CD1c-positive myeloid dendritic cell (primary cell): ENCODE measurements around the gene ATG10.
"Not testable (repeated sequence)": the region's sequence is repeated elsewhere in the genome, so short reads cannot be mapped to it uniquely, and the experiment has no call there.

ENCODE experiments used
- DNase-seq: peaks from one replicate; pipeline ENCODE4 v3.0.0-alpha.2; 2016; ENCODE audit errors: extremely low spot score

Gene ATG10

DNA sequence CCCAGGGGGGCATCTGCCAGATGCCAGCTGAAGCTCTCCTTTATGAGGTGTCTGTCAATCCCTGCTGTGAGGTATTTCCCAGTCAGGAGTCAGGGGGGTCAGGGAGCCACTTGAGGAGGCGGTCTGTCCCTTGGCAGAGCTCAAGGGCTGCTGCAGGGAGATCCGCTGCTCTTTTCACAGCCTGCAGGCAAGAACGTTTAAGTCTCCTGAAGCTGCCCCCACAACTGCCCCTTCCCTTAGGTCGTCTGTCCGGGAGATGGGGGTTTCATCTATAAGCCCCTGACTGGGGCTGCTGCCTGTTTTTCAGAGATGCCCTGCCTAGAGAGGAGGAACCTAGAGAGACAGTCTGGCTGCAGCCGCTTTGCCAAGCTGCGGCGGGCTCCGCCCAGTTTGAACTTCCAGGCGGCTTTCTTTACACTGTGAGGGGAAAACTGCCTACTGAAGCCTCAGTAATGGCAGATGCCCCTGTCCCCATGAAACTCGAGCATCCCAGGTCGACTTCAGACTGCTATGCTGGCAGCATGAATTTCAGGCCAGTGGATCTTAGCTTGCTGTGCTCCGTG lies 158.0 kb downstream of the ATG10 start:
- no peak for DNase-seq

DNA sequence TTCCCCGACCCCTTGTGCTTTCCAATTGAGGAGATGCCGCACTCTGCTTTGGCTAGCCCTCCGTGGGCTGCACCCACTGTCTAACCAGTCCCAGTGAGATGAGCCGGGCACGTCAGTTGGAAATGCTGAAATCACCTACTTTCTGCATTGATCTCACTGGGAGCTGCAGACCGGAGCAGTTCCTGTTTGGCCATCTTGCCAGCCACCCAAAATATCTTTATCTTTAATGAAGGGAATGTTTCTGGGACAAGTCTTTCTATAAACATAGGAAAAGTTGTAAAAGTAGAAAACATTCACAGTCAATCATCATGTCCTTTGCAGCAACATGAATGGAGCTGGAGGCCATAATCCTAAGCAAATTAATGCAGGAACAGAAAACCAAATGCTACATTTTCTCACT lies 158.8 kb downstream of the ATG10 start:
- no peak for DNase-seq

DNA sequence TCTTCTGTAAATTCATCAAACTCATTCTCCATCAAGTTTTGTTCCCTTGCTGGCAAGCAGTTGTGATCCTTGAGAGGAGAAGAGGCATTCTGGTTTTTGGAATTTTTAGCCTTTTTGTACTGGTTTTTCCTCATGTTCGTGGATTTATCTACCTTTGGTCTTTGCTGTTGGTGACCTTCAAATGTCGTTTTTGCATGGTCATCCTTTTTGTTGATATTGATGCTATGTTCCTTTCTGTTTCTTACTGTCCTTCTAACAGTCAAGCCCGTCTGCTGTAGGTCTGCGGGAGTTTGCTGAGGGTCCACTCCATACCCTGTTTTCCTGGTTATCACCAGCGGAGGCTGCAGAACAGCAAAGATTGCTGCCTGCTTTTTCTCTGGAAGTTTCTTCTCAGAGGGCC lies 165.4 kb downstream of the ATG10 start:
- no peak for DNase-seq

DNA sequence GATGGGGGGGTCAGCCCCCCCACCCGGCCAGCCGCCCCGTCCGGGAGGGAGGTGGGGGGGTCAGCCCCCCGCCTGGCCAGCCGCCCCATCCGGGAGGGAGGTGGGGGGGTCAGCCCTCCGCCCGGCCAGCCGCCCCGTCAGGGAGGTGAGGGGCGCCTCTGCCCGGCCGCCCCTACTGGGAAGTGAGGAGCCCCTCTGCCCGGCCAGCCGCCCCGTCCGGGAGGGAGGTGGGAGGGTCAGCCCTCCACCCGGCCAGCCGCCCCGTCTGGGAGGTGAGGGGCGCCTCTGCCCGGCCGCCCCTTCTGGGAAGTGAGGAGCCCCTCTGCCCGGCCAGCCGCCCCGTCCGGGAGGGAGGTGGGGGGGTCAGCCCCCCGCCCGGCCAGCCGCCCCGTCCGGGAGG lies 168.0 kb downstream of the ATG10 start:
- not testable (repeated sequence) for DNase-seq

DNA sequence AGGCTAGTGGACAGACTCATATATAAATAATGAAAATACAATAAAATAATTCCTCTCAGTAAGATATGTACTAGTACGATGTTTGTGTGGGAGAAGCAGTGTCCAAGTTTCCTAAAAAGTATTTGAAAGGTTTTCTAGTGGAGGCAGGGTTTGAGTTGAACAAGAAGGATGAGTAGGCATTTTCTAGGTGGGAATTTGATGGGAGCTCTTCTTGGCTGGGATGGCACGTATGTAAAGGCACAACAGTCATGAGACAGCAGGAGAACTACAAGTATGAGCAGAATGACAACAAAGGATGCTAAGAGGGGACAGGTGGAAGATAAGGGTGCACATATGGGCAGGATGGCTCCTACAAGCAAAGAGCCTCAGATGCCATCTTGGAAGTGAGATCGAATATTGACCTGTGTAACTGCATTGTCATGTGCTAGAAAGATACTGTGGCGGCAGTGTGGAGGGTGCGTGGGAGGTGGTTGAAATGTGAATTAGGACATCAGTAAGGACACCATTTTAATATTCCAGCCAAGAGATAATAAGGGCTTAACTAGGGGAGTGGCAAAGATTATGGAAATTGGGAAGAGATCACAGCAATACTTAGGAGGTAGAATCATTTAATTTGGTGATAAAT lies 170.5 kb downstream of the ATG10 start:
- DNase-seq: no peak

DNA sequence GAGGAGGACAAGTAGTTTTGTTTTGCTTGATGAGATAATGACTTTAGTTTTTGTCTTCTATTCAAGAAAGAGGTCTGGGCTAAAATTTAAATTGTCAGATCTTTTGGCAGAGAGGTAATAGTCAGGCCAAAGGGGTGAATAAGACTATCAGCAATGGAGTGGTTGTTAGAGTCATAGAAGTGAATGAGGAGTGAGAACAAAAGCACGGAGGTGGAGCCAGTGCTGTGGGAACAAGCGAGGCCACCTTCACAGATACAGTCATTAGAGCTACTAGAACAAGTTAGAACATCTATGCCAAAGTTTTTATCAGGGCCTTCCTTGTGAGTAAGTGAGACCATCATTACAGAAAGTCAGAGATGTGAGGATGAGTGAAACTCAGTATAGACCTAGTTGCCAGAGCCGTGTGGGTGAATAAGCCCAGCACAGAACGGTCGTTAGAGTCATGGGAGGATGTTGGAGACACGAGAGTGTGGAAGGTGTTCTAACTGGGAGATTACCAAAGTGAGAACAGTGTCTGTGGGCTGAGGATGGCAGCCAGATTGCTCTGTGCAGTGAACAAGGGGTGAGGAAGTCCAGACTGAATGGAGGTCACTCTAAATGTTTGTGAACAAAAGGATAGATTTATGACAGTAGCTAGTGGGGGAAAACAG lies 171.2 kb downstream of the ATG10 start:
- no peak for DNase-seq

DNA sequence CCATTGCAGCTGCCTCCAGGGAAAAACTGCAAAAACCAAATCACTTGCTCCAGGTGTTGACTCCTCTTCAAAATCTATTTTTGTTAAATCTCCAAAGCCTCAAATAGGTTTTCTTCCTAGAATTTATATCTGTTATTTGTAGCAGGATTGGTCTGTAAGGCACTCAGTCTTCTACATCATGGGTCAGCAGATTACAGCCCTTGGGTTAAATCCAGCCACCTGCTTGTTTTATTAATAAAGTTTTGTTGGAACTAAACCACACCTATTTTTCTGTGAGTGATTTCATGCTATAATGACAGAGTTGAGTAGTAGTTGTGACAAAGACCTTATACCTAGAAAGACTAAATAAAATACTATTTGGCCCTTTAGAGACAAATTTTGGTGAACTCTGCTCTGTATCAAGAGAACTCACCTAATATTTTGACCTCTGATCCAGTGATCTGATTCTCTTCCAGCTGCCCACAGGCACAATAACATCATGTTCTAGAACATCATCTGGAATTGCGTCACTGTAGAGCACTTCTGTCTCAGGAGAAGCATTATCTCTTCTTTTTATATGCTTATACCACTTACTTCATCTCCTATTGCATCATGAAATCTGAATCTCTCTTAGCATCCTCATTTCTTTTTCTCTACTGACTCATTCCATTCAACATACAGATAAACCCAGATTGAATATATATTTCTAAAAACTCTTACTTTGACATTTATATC lies 176.2 kb downstream of the ATG10 start:
- DNase-seq: no peak

DNA sequence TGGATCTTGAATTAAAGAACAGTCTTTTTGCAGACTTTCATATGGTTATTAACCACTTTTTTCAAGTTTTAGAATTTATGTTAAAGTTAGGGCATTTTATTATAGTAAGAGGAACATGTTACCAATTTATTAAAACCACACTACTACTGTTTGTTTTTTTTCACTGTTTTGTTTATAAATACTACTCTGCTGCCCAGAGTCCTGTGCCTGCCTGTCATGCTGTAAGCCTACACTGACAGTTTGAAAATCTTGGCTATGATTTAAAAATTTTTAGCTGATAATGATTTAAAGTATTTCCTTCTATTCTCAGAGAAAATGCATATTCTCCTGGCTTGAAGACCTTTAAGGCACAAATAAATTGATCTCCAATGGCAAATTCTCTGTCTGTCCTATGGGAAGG lies 177.6 kb downstream of the ATG10 start:
- DNase-seq: no peak

DNA sequence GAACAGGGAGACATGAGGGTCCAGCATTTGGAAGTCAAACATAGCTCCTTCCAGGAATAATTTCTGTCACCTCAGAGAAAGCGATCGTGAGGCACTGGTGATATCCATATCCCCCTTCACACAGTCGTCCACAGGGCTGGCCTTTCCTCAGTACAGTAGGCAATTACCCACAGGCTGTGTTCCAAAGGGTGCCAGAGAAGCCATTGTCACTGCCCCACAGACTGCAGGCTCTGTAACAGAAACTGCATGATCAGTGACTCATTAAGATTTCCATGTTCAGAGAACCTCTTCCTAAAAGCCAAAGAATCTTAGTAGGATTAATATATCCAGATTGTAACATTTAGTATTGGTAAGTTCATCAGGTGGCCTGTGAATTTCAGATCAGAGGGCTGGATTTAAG lies 178.7 kb downstream of the ATG10 start:
- no peak for DNase-seq

DNA sequence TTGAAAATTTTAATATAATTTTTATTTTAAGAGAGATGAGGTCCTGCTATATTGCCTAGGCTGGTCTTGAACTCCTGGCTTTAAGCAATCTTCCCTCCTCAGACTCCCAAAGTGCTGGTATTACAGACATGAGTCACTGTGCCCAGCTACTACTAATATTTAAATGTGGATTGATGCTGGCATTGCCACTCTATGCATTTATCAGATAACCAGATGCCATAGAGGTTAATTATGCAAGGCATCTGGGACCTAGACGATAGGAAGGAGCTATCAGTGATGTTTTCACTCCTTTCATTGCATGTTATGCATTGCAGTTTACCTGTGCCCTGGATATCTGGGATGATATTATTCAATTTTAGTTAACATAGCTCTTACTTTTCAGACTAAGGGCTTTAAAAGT lies 179.4 kb downstream of the ATG10 start:
- DNase-seq: no peak

DNA sequence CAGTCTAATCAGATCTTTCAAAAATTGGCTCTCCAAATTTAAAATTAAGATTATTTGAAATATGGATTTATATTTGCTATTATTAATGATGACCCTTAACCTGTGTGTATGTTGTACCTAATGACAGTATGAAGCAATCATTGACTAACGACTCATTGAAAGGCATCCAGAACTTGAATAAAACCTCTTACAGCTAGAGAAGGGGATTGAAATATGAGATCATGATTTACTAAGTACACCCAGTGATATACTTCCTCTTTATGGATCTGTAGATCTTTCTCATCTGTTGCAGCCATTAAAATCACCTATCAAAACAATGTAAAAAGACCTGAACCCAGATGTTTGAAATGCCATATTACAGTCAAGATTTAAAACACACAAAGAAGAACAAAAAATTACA lies 179.8 kb downstream of the ATG10 start:
- no peak for DNase-seq

DNA sequence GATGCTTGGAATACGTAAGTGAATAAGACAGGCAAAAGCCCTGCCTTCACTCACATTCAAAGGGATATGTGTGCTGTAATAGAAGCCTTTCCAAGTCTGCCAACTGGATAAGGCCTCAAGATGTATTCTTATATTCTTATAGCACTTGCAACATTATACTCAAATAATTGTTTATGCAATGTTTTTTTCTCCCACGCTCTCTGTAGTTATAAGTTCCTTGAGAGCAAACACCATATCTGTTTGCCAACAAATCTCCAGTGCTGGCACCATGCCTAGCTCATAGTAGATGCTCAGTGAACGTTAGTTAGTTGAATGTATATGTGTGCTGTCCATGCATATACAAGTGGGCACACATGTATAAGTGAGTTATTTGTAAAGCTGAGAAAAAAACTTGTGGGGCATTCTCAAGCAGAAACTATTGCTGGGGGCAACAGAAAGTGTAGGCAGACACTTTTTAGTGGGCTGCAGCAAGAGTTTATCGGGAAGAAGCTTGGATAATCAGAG lies 181.2 kb downstream of the ATG10 start:
- no peak for DNase-seq

DNA sequence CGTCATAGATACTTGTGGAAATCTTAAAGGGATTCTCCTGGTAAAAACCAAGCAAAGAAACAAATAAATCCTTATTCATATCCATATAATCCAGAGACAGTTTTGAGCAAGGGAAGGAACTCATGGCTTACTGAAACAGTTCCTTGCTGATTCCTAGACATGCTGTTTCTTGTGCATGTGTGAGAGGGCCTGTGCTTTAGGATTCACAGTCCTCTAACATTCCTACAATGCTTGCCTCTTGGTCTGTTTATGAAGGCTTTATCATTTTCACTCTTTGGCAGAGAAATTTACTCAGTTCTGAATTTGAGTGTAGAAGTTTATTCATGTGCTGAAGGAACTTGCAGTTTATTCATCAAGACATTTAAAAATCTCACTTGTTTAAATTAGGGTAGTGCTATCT lies 183.0 kb downstream of the ATG10 start:
- no peak for DNase-seq

DNA sequence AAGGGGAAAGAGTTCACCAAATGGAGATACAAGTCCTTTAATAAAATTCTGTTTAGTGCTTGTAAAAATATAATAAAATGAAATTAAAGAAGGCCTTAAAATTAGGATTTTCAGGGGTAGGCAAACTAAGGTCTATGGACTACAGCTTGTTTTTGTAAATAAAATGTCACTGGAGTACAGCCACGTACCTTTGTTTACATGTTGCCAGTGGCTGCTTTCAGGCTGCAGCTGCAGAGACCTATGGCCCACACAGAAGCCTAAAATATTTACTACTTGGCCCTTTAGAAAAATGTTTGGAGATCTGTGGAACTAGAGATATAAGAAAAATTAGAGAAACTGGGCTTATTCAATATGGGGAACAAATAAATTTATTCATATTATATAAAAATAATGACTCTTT lies 183.5 kb downstream of the ATG10 start:
- no peak for DNase-seq

DNA sequence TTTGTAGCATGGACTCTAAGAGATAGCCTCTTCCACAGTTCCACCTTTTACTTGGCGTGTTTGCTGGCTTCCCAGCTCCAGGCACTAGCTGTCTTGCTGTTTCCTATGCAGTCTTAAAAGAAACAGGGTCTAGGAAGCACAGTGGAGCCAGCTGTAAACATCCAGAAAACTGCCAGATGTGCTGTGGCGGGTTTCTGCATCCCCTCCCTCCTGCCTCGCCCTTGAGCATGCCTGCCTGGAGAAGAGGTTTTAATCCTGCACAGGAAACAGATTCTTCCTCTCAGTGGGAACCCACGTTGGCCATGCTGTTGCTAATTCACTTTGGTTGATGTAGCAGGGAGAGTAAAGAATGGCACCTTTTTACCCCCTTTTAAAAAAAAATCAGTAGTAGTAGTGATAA lies 185.1 kb downstream of the ATG10 start:
- DNase-seq: no peak

DNA sequence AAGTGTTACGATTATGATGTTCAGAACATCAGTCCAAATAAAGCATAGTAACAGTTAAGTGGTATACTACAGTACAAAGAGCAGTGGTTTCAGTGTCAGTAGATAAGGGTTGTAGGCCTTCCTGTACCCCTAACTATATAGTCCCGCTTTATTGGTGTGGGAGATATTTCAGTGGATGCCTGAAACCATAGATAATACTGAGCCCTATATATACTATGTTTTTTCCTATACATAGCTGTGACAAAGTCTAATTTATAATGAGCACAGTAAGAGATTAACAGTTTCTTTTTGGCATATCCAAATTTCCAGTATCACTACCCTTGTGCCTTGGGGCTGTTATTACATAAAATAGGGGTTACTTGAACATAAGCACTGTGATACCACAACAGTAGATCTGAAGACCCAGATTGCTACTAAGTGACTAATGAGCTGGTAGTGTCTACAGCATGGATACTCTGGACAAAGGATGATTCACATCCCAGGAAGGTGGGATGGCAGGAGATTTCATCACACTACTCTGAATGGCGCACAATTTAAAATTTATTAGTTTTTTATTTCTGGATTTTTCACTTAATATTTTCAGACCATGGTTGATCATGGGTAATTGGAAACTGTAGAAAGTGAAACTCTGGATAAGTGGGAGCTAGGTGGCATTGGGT lies 187.1 kb downstream of the ATG10 start:
- no peak for DNase-seq

DNA sequence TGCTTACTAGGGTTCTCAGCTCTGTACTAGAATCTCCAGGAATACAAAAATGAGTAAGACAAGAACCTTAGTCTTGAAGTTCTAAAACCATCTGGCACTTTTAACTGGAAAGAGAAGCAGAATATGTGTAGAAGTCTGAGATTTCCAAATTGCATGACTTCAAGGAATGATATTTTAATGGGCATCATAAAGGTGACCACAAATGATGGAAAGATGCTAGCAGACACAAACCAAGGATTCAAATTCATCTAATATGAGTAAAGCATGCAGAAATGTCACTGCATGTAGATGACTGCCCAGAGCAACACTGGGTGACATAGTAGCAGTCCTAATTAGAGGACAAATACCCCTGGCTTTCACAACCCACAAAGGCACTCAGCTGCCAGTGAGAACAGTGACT lies 189.1 kb downstream of the ATG10 start:
- DNase-seq: no peak

DNA sequence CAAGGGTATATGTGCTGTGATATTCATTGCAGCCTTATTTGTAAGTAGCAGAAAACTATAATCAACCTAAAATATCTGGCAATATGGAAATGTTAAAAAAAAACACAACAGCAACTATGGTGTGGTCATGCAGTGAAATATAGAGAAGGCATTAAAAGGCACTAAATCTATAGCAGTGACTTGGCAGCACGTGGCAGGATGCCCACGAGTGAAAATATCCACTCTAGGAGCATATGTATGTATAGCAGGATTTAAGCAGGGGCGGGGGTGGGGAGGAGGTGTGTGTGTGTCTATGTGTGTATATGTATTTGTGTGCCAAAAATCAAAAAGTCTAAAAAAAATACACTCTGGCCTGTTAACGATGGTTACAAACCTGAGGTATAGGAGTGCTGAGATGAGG lies 190.8 kb downstream of the ATG10 start:
- no peak for DNase-seq

DNA sequence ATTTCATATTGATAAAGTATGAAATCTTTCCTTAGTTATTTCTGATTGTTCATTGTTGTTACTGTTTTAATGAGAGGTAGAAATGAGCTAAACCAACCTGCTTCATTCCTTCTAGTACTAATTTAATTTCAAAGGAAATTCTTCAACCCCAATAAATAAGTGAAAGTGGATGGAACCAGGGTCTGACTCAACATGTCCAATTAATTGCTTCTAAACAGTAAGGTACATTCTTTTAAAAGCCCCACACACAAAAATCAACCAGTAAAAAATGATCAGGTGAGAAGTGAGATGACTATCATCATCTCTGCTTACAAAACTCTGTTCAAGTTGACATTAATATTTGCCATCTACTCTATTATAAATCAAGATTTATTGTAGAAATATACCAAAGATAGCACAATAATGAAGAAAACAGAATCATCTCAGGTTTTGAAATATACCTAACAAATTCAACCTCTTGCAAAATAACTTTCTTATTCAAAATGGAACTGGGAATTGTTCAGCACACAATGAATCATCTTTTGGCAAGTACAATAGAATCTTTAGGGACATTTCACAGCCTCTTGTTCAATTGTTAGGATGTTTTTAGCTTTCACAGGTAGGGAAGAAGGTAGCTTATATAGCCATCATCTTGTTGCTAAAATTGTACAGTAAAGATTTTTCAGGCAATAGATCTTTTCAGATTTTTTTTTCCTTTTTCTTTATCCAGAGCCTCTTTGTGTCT lies 191.8 kb downstream of the ATG10 start:
- no peak for DNase-seq

DNA sequence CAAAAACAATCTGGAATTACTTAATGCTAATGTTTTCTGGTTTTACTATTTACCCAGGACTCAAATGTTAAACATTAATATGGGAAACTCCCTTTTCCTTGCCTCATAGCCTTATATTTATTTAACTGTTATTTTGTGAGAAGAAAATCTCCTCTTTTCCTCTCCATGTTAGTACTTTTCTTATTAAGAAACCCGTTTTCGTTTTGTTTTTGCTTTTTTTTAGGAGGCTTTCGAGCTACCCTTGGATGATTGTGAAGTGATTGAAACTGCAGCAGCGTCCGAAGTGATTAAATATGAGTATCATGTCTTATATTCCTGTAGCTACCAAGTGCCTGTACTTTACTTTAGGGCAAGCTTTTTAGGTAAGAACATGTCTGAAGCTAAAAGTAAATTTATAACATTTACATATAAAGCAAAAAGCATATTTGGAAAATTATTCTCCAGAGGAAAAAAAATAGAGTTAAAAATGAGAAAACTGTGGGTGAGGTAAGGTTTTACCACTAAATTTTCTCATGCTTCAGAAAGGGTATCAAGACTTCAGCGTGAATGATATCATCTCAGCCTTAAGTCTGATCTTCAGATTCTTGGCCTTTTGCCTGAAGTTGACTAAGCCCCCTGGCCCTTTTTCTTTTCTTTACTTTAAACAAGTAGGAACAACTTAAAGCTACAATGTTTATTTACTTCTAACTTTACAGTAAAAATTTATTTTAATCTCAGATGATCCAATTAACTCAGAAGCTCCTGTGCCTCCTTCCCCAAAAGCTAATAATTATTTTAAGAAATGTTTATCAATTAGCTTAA lies 192.6 kb downstream of the ATG10 start:
- DNase-seq: no peak
